Limb (tissue), 2 donors: ENCODE results near the gene EEIG1.

Experiments
- DNase-seq, 2 donors: peaks; one replicate each; pipeline ENCODE4 v3.0.0-alpha.2; 2016; ENCODE audit errors: extremely low spot score in 2 of 2

EEIG1 gene

GRCh38 chr9:128001151-128001778 is 20.5 kb upstream of the EEIG1 start:
- DNase-seq, result no peak

- DNase-seq, result no peak
These were observed 18.7 kb upstream of the EEIG1 start for GRCh38 chr9:127999461-127999860.

- no peak for DNase-seq
These were observed 12.9 kb upstream of the EEIG1 start for GRCh38 chr9:127993721-127994120.

- DNase-seq, result no peak
These were observed 11.0 kb upstream of the EEIG1 start for GRCh38 chr9:127991757-127992274.

- no peak for DNase-seq
These were observed 10.4 kb upstream of the EEIG1 start for GRCh38 chr9:127991017-127991756.

GRCh38 chr9:127990554-127990953 is 9.8 kb upstream of the EEIG1 start:
- DNase-seq, result no peak

GRCh38 chr9:127989094-127989493 is 8.3 kb upstream of the EEIG1 start:
- DNase-seq, result no peak

GRCh38 chr9:127987103-127987614 is 6.4 kb upstream of the EEIG1 start:
- DNase-seq, result no peak

GRCh38 chr9:127985011-127985410 is 4.2 kb upstream of the EEIG1 start:
- DNase-seq, result no peak

- DNase-seq, result no peak
These were observed 3.1 kb upstream of the EEIG1 start for GRCh38 chr9:127983847-127984289.

- DNase-seq, result no peak
These were observed 2.1 kb upstream of the EEIG1 start for GRCh38 chr9:127982912-127983311.

- DNase-seq, result no peak
These were observed 851 bp upstream of the EEIG1 start for GRCh38 chr9:127981559-127982121.

GRCh38 chr9:127980060-127980705 is 606 bp downstream of the EEIG1 start:
- DNase-seq, result peak in 1 of 2 donors; percentile 64

- DNase-seq, result peak in 1 of 2 donors; percentile 69
These were observed 1.3 kb downstream of the EEIG1 start for GRCh38 chr9:127979333-127980059.

- no peak for DNase-seq
These were observed 1.8 kb downstream of the EEIG1 start for GRCh38 chr9:127979015-127979332.

GRCh38 chr9:127977884-127978647 is 2.7 kb downstream of the EEIG1 start:
- DNase-seq, result peak in 1 of 2 donors; percentile 40

- no peak for DNase-seq
These were observed 3.5 kb downstream of the EEIG1 start for GRCh38 chr9:127977009-127977883.

GRCh38 chr9:127976498-127976897 is 4.3 kb downstream of the EEIG1 start:
- DNase-seq, result peak in 1 of 2 donors; percentile 29
